PC-3 (cell line): ENCODE measurements around the gene PLPPR1. TPM values are rescaled to one million over a fixed set of nuclear protein-coding genes. Genes with fewer than 3 reads are reported as not detected.

ENCODE experiments used
- ATAC-seq: fragments of 200-7000 bp; cut with Tn5 transposase; 2 replicates; pipeline ENCODE4 v1.9.1; 2020; ENCODE audit warnings: mild to moderate bottlenecking, moderate library complexity
- BruUV-seq: library from RNA; stranded (reverse); fragments of 400-500 nt; replicated peaks from 2 replicates; lab custom pipeline; 2021; lab: Mats Ljungman, UMichigan
- CTCF ChIA-PET: fragments of 300-600 bp; sonication (Branson Sonifier 250); formaldehyde crosslinking; loops from one replicate; lab custom pipeline; 2022; ENCODE audit warnings: antibody characterized with exemption; lab: Charles Lee
- POLR2A ChIA-PET: fragments of 300-600 bp; sonication (Branson Sonifier 250); formaldehyde crosslinking; loops from one replicate; lab custom pipeline; 2022; ENCODE audit warnings: antibody characterized with exemption; ENCODE audit not compliant: unreplicated experiment; lab: Charles Lee
- DNase-seq: peaks from one replicate; pipeline ENCODE4 v3.0.0-alpha.2; 2015
- H2AFZ ChIP-seq: fragments of 300-600 bp; sonication (generic); 2 replicates; pipeline ENCODE4 v1.6.0; 2016; ENCODE audit warnings: antibody characterized with exemption, low read length
- H3F3A ChIP-seq: fragments of 300-600 bp; sonication (generic); one replicate; pipeline ENCODE4 v1.6.0; 2017; ENCODE audit warnings: antibody characterized with exemption, low read length, control low read depth, mild to moderate bottlenecking; ENCODE audit not compliant: unreplicated experiment
- H3K27ac ChIP-seq: fragments of 300-600 bp; sonication (generic); 2 replicates; pipeline ENCODE4 v1.5.1; 2016; ENCODE audit warnings: mild to moderate bottlenecking, low read length
- H3K27me3 ChIP-seq: fragments of 300-600 bp; sonication (generic); 2 replicates; pipeline ENCODE4 v1.6.1; 2016; ENCODE audit warnings: low read length, mixed read lengths
- H3K36me3 ChIP-seq: fragments of 300-600 bp; sonication (generic); 2 replicates; pipeline ENCODE4 v1.6.1; 2016; ENCODE audit warnings: low read depth, mixed run types, low read length, mixed read lengths
- H3K4me1 ChIP-seq: fragments of 300-600 bp; sonication (generic); 2 replicates; pipeline ENCODE4 v1.5.1; 2016; ENCODE audit warnings: low read length; ENCODE audit not compliant: insufficient read depth
- H3K4me2 ChIP-seq: fragments of 300-600 bp; sonication (generic); 2 replicates; pipeline ENCODE4 v1.6.0; 2016; ENCODE audit warnings: low read length
- H3K4me3 ChIP-seq: fragments of 300-600 bp; sonication (generic); 2 replicates; pipeline ENCODE4 v1.5.1; 2016; ENCODE audit warnings: mild to moderate bottlenecking, low read length, mixed read lengths
- H3K79me2 ChIP-seq: fragments of 300-600 bp; sonication (generic); 2 replicates; pipeline ENCODE4 v1.6.1; 2017; ENCODE audit warnings: low read length, mixed read lengths
- H3K9ac ChIP-seq: fragments of 300-600 bp; sonication (generic); 2 replicates; pipeline ENCODE4 v1.6.0; 2016; ENCODE audit warnings: mild to moderate bottlenecking, low read length
- H3K9me2 ChIP-seq: fragments of 300-600 bp; sonication (generic); replicated peaks from 2 replicates; pipeline ENCODE4 v1.6.1; 2016; ENCODE audit warnings: mixed run types, low read length, mixed read lengths
- H3K9me3 ChIP-seq: fragments of 300-600 bp; sonication (generic); 2 replicates; pipeline ENCODE4 v1.6.1; 2016; ENCODE audit warnings: low read length, mixed read lengths
- H4K20me1 ChIP-seq: fragments of 300-600 bp; sonication (generic); 2 replicates; pipeline ENCODE4 v1.6.1; 2016; ENCODE audit warnings: low read length, mixed read lengths
- EZH2 ChIP-seq: fragments of 300-600 bp; sonication (generic); IDR thresholded peaks from one replicate; pipeline ENCODE4 v1.6.1; 2017; ENCODE audit warnings: antibody characterized with exemption, mild to moderate bottlenecking, low read length; ENCODE audit not compliant: unreplicated experiment
- EZH2phosphoT487 ChIP-seq: fragments of 300-600 bp; sonication (generic); IDR thresholded peaks from 2 replicates; pipeline ENCODE4 v1.6.1; 2018; ENCODE audit warnings: mild to moderate bottlenecking, antibody characterized with exemption, low read length, borderline replicate concordance
- intact Hi-C: fragments of 100-400 bp; cut with micrococcal nuclease; formaldehyde crosslinking; loops from 2 replicates; pipeline ENCODE4 v1.9.0; 2023
- total RNA-seq: library from RNA; depleted of rRNA; stranded (reverse); fragments of >200 nt; gene quantifications from 2 replicates; pipeline ENCODE4 v1.2.3, GENCODE V29; 2014
- TF ChIP-seq, protein P1 (sequence below): fragments of 300-600 bp; sonication (generic); conservative IDR thresholded peaks from 2 replicates; pipeline ENCODE4 v1.5.1; 2017; ENCODE audit warnings: antibody characterized with exemption, low read depth, mild to moderate bottlenecking, low read length

The PLPPR1 gene
- total RNA-seq, 1 experiment from 2014 or later: not detected

DNA sequence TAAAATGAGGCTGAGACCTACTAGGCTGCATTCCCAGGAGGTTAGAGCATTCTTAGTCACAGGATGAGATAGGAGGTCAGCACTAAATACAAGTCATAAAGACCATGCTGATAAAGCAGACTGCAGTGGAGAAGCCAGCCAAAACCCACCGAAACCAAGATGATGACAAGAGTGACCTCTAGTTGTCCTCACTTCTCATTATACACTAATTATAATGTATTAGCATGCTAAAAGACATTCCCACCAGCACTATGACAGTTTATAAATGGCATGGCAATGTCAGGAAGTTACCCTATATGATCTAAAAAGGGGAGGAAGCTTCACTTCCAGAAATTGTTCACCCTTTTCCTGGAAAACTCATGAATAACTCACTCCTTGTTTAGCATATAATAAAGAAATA is 88.6 kb downstream of the PLPPR1 start:
- Histone ChIP-seq H3K27ac (no peak overlapping the region), H3K36me3 (no peaks in the 10 kb centered on the region), H3K9me3 (no peaks in the 10 kb centered on the region), H3K79me2 (no peaks in the 10 kb centered on the region), H3K9ac (no peak overlapping the region), H3K27me3 (no peaks in the 10 kb centered on the region), H3F3A (no peaks in the 10 kb centered on the region), H3K4me2 (no peak overlapping the region), H4K20me1 (no peaks in the 10 kb centered on the region), H2AFZ (no peak overlapping the region), H3K4me3 (no peak overlapping the region), H3K4me1 (no peaks in the 10 kb centered on the region), H3K9me2 (no peaks in the 10 kb centered on the region)
- TF ChIP-seq EZH2phosphoT487: no peak
- no peak for TF ChIP-seq EZH2
- TF ChIP-seq, protein P1, sequence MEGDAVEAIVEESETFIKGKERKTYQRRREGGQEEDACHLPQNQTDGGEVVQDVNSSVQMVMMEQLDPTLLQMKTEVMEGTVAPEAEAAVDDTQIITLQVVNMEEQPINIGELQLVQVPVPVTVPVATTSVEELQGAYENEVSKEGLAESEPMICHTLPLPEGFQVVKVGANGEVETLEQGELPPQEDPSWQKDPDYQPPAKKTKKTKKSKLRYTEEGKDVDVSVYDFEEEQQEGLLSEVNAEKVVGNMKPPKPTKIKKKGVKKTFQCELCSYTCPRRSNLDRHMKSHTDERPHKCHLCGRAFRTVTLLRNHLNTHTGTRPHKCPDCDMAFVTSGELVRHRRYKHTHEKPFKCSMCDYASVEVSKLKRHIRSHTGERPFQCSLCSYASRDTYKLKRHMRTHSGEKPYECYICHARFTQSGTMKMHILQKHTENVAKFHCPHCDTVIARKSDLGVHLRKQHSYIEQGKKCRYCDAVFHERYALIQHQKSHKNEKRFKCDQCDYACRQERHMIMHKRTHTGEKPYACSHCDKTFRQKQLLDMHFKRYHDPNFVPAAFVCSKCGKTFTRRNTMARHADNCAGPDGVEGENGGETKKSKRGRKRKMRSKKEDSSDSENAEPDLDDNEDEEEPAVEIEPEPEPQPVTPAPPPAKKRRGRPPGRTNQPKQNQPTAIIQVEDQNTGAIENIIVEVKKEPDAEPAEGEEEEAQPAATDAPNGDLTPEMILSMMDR: no peak
- POLR2A ChIA-PET: no interaction called here
- intact Hi-C loops: no loop called here
- no peak for ATAC-seq
- CTCF ChIA-PET: no interaction called here
- BruUV-seq: no TSS peak
- DNase-seq: no peak

DNA sequence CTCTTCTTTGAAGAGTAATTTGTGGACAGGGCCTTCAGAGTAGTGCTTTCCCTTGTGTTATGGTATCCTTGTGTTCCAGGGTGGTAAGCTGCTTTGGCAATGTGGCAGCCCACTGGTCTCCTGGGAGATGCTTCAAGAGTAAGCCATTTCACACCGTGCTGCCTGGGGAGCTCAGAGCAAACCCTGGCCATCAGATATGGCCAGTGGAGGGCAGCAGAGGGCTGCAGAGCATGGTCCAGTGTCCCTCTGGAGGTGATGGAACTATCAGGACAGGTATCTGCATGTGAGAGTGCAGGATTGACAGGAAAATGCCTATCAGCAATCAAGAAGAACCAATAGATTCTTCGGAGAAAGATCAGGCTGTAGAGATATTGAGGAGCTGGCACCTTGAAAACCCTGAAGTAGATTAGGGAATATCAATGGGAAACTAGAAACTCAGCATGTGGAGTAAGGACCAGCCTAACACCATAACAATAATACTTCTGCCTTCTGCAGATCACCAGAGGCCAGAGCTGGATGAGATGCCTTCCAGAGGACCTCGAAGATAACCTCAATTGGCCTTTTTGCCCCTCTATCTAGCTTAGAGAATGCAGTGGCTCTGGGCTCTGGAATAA is 90.8 kb downstream of the PLPPR1 start:
- H3K36me3 ChIP-seq: no peaks in the 10 kb centered on the region
- H3F3A ChIP-seq: no peaks in the 10 kb centered on the region
- no peak overlapping the region for H3K27ac ChIP-seq
- no peaks in the 10 kb centered on the region for H3K4me1 ChIP-seq
- H3K4me3 ChIP-seq: no peak overlapping the region
- intact Hi-C loops: no loop called here
- DNase-seq (peak; percentile 30), ATAC-seq (peak; percentile 49; the same call in 1 of the 2 replicates)
- CTCF ChIA-PET: no interaction called here
- POLR2A ChIA-PET: no interaction called here
- no peaks in the 10 kb centered on the region for H4K20me1 ChIP-seq
- H3K4me2 ChIP-seq: no peak overlapping the region
- no peaks in the 10 kb centered on the region for H3K9me3 ChIP-seq
- no peaks in the 10 kb centered on the region for H3K27me3 ChIP-seq
- H2AFZ ChIP-seq: no peak overlapping the region
- no peaks in the 10 kb centered on the region for H3K9me2 ChIP-seq
- no peak overlapping the region for H3K9ac ChIP-seq
- no peaks in the 10 kb centered on the region for H3K79me2 ChIP-seq
- TF ChIP-seq, protein P1: peak; percentile 57
- TF ChIP-seq EZH2phosphoT487: no peak
- no peak for TF ChIP-seq EZH2
- no TSS peak for BruUV-seq

DNA sequence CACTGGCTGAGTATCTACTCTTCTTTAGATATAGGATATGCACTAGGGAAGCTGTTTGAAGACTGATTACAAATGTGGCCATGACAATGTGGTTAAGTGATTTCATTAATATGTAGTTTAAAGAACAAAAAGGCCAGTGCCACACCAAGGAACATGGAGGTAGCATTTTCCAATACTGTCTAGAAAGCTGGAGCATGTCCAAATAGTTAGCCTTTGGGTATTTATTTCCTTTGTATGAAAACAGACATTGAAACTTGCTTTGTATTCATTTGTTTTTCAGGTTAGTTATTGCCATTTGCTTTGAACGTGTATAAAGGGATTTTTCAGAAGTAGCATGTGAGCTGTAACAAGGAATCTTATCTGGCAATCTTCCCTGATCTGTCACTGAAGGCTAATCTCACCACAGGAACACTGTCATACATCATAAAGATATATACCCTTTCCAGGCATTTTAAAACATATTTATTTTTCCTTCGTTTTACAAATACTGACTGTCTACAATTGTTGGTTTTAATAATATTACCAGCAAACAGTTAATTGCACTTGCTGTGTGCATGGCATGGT is 93.4 kb downstream of the PLPPR1 start:
- no peak overlapping the region for H3K9ac ChIP-seq
- BruUV-seq: no TSS peak
- H3K9me2 ChIP-seq: no peaks in the 10 kb centered on the region
- TF ChIP-seq, protein P1: no peak
- TF ChIP-seq EZH2 (no peak), EZH2phosphoT487 (no peak)
- no peaks in the 10 kb centered on the region for H3K4me1 ChIP-seq
- H3K27me3 ChIP-seq: no peaks in the 10 kb centered on the region
- no peak overlapping the region for H3K27ac ChIP-seq
- DNase-seq: no peak
- ATAC-seq: no peak
- no peak overlapping the region for H2AFZ ChIP-seq
- H3F3A ChIP-seq: no peaks in the 10 kb centered on the region
- no peaks in the 10 kb centered on the region for H3K9me3 ChIP-seq
- H3K79me2 ChIP-seq: no peaks in the 10 kb centered on the region
- H4K20me1 ChIP-seq: no peaks in the 10 kb centered on the region
- intact Hi-C loops: no loop called here
- ChIA-PET POLR2A (no interaction called here), CTCF (no interaction called here)
- H3K4me3 ChIP-seq: no peak overlapping the region
- no peaks in the 10 kb centered on the region for H3K36me3 ChIP-seq
- H3K4me2 ChIP-seq: no peak overlapping the region
